Colon (tissue), 2 donors: Measurements from ENCODE around the gene CLEC16A.

Experiments used
- FAIRE-seq: peaks from 2 replicates; lab custom pipeline; 2012; peaks lifted over from hg19 to GRCh38; lab: Jason Lieb, UNC
- donor health status: control.
- donor health status: control.

Gene CLEC16A

GRCh38 chr16:11017499-11017898, 73.1 kb downstream of the CLEC16A start:
- FAIRE-seq, result no peak

GRCh38 chr16:11020388-11020787, 76.0 kb downstream of the CLEC16A start:
- FAIRE-seq, result no peak

- FAIRE-seq, result no peak
These were observed 76.6 kb downstream of the CLEC16A start for GRCh38 chr16:11020792-11021551.

GRCh38 chr16:11022002-11022401, 77.6 kb downstream of the CLEC16A start:
- FAIRE-seq, result no peak

GRCh38 chr16:11023262-11024039, 79.1 kb downstream of the CLEC16A start:
- FAIRE-seq, result no peak

- no peak for FAIRE-seq
These were observed 80.1 kb downstream of the CLEC16A start for GRCh38 chr16:11024333-11025053.

GRCh38 chr16:11025120-11025531, 80.8 kb downstream of the CLEC16A start:
- FAIRE-seq, result no peak

GRCh38 chr16:11029948-11030347, 85.6 kb downstream of the CLEC16A start:
- no peak for FAIRE-seq

GRCh38 chr16:11030990-11031510, 86.7 kb downstream of the CLEC16A start:
- FAIRE-seq, result no peak

- FAIRE-seq, result no peak
These were observed 87.9 kb downstream of the CLEC16A start for GRCh38 chr16:11032000-11032921.

GRCh38 chr16:11032922-11033291, 88.5 kb downstream of the CLEC16A start:
- no peak for FAIRE-seq

GRCh38 chr16:11033629-11034420, 89.5 kb downstream of the CLEC16A start:
- no peak for FAIRE-seq

- FAIRE-seq, result no peak
These were observed 90.1 kb downstream of the CLEC16A start for GRCh38 chr16:11034481-11034931.

- no peak for FAIRE-seq
These were observed 90.7 kb downstream of the CLEC16A start for GRCh38 chr16:11035096-11035495.

GRCh38 chr16:11036040-11036439, 91.7 kb downstream of the CLEC16A start:
- no peak for FAIRE-seq

GRCh38 chr16:11036868-11037410, 92.6 kb downstream of the CLEC16A start:
- FAIRE-seq, result no peak

- FAIRE-seq, result no peak
These were observed 93.9 kb downstream of the CLEC16A start for GRCh38 chr16:11038305-11038704.

- no peak for FAIRE-seq
These were observed 94.4 kb downstream of the CLEC16A start for GRCh38 chr16:11038777-11039176.

- no peak for FAIRE-seq
These were observed 95.4 kb downstream of the CLEC16A start for GRCh38 chr16:11039726-11040125.

- no peak for FAIRE-seq
These were observed 97.8 kb downstream of the CLEC16A start for GRCh38 chr16:11042191-11042590.
